Measurements from ENCODE around the gene KCNC1. TPM values are rescaled to one million over a fixed set of nuclear protein-coding genes. Genes with fewer than 3 reads are reported as not detected.

KCNC1 gene
- total RNA-seq, 1 experiment from 2014 or later = 0.04 TPM

DNA sequence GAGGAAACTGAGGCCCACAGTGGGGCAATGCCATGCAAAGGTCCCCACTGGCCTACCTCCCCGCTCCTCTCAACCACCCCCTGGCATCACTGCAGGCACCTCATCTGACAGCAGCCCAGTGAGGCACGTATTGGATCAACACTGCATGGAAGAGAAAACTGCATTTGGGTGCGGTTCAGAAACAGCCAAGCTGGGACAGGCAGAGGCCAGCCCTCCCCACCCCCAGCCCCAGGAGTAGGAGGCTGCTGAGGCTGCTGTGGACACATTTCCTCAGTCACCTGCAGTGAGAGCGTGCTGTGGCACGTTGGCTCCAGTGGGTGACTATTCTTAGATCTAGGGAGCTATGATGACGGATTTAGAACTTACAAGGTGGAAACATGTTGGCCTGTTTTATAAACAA, 63.7 kb downstream of the KCNC1 start:
- Histone ChIP-seq H3T11ph (ENCODE audit: low read length) (no peak overlapping the region), H3K9ac (ENCODE audit: extremely low read depth, insufficient read length, low read length) (no peak overlapping the region), H3K14ac (ENCODE audit: insufficient read depth, low read length) (no peak overlapping the region), H2AFZ (ENCODE audit: low read length) (no peak overlapping the region), H3K79me1 (ENCODE audit: insufficient read depth, low read depth, low read length, poor library complexity, severe bottlenecking) (no peaks in the 10 kb centered on the region), H2BK20ac (ENCODE audit: low read depth, low read length, poor library complexity, severe bottlenecking) (no peak overlapping the region), H3K23me2 (ENCODE audit: insufficient read length, low read depth, low read length, poor library complexity, severe bottlenecking) (no peaks in the 10 kb centered on the region), H2BK15ac (ENCODE audit: low read depth, low read length) (no peak overlapping the region), H4K20me1 (ENCODE audit: control insufficient read depth, insufficient read depth, insufficient read length) (no peaks in the 10 kb centered on the region), H3K56ac (ENCODE audit: insufficient read length, low read depth, low read length) (no peak overlapping the region), H2AK5ac (ENCODE audit: insufficient read length, low read length) (no peak overlapping the region), H4K8ac (replicated peaks; ENCODE audit: insufficient read length, low read depth, low read length) (no peak overlapping the region), H3K4me1 (ENCODE audit: insufficient read depth, low read length) (0 out of 2 replicates have a peak, but pooled peaks cover 2% of the 10 kb centered on the region), H3K9me3 (ENCODE audit: control insufficient read depth, low read depth, low read length) (no peaks in the 10 kb centered on the region), H3K23ac (ENCODE audit: insufficient read length, low read depth, low read length) (no peak overlapping the region), H3K4me2 (ENCODE audit: insufficient read depth, insufficient read length, low read length) (no peak overlapping the region), H3K79me2 (ENCODE audit: insufficient read depth, low read length) (no peaks in the 10 kb centered on the region), H2BK5ac (ENCODE audit: insufficient read length, low read length) (no peak overlapping the region), H3K27me3 (ENCODE audit: insufficient read depth, low read length) (0 out of 2 replicates have a peak, but pooled peaks cover 2% of the 10 kb centered on the region), H4K91ac (ENCODE audit: insufficient read length, low read depth, low read length) (no peak overlapping the region), H3K4ac (ENCODE audit: low read depth, low read length) (no peak overlapping the region), H3K18ac (ENCODE audit: insufficient read length, low read depth, low read length) (no peak overlapping the region), H4K5ac (ENCODE audit: insufficient read length, low read depth, low read length) (no peak overlapping the region), H2BK12ac (ENCODE audit: insufficient read length, low read depth, low read length) (no peak overlapping the region), H3K27ac (ENCODE audit: insufficient read length, low read depth, low read length) (no peak overlapping the region), H2BK120ac (ENCODE audit: low read depth, low read length, poor library complexity, severe bottlenecking) (no peak overlapping the region)
- Mint-ChIP-seq H3K27ac (no peak overlapping the region), H3K27me3 (ENCODE audit: low read depth) (peaks cover 7% of the 10 kb centered on the region), H3K4me3 (no peak overlapping the region), H3K36me3 (ENCODE audit: insufficient read depth in 1 of 3, low read depth in 3 of 3) (peaks cover 0 to 6% (median 2%) of the 10 kb centered on the region in 3 experiments; a peak in 3 of 7 replicates), H3K4me1 (peaks cover 18 to 24% of the 10 kb centered on the region in 2 experiments), H3K9me3 (peaks cover 2 to 7% of the 10 kb centered on the region in 2 experiments; a peak in 2 of 5 replicates)
- TF ChIP-seq, protein P1, sequence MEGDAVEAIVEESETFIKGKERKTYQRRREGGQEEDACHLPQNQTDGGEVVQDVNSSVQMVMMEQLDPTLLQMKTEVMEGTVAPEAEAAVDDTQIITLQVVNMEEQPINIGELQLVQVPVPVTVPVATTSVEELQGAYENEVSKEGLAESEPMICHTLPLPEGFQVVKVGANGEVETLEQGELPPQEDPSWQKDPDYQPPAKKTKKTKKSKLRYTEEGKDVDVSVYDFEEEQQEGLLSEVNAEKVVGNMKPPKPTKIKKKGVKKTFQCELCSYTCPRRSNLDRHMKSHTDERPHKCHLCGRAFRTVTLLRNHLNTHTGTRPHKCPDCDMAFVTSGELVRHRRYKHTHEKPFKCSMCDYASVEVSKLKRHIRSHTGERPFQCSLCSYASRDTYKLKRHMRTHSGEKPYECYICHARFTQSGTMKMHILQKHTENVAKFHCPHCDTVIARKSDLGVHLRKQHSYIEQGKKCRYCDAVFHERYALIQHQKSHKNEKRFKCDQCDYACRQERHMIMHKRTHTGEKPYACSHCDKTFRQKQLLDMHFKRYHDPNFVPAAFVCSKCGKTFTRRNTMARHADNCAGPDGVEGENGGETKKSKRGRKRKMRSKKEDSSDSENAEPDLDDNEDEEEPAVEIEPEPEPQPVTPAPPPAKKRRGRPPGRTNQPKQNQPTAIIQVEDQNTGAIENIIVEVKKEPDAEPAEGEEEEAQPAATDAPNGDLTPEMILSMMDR (conservative IDR thresholded peaks at IDR 0.05) = no peak
- no peak for DNase-seq
- WGBS (ENCODE audit: extremely low coverage, insufficient read length, low lambda C conversion rate) = no CpG with 5 or more reads among the region's 6 CpGs
